Activated CD8-positive, alpha-beta memory T cell treated with anti-CD3 and anti-CD28 coated beads, Interleukin-2, amount 50 U/mL, for 1 hour (primary cell): ENCODE results near the gene ARID4A.
"Not testable (repeated sequence)": the region's sequence is repeated elsewhere in the genome, so short reads cannot be mapped to it uniquely, and the experiment has no call there.

Source experiments
- DNase-seq: peaks from one replicate; pipeline ENCODE4 v3.0.0-alpha.2; 2020; ENCODE audit errors: extremely low read depth

ARID4A gene

DNA sequence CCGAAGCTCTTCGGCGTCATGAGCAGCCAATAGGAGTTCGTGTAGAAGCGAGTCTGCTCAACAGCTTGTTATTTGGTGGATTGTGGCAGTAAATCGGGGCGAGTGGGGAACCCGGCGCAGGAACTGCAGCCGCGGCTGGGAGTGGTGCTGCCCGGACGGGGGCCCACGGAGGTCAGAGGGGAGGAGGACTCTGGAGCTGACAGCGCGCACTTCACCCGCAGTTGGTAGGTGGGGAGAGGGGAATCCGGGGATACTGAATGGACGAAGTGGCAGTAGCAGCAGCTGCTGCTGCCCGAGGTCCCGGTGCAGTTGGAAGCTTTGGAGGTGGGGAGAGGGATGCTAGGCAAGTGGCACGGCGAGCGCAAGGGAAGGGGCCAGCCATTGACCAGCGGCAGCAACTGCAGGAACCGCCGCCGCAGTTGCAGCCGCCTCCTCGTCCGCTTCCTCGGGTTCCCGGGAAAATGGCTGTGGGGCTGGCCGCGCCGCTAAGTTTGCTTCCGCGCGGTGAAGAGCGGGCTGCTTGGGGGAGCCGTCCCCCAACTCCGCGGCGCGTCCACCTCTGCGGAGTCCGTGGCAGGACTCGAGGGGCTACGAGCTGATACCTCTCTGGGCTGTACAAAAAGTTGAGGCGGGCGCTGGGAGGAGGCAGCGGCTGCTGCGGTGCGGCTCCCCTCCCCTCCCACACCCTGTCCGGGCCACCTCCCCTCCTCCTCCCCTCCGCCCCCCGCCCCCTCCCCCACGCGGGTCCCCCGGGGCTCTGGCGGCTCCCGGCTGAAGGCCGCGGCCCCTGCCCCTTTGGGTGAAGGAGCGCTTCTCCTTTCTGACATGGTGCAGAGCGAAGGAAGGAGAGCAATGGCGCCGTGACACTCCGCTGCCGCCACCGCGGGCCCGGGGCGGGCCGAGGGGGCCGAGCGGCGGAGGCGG lies at the start of gene ARID4A:
ARID4A (plus strand) TSS at position 79 of the 924 bp plus-strand sequence. CDS start 1,300 bp downstream, outside the sequence.
- no peak for DNase-seq

DNA sequence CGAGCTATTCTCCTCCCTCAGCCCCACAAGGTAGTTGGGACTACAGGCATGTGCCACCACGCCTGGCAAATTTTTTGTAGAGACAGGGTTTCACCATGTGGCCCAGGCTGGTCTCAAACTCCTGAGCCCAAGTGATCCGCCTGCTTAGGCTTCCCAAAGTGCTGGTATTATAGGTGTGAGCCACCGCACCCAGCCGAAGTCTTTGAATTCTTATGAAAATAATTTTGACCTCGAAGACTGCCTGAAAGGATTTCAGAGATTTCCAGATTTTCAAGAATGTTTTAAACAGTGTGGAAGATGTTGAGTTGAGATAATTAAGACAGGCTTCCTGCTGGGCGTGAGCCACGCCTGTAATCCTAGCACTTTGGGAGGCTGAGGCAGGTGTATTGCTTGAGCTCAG lies 48.7 kb upstream of the ARID4A start:
- DNase-seq, result no peak

DNA sequence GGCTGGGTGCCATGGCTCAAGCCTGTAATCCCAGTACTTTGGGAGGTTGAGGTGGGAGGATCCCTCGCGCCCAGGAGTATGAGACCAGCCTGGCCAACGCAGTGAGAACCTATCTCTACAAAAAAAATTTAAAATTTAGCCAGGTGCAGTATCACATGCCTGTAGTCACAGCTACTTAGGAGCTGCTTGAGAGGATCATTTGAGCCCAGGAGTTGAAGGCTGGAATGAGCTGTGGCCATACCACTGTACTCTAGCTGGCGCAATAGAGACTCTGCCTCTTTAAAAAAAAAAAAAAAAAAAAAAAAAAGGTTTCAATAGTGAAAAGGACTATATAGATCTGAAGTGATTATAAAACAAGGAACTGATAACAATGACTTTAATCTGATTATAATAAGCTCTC lies 40.2 kb upstream of the ARID4A start:
- no peak for DNase-seq

DNA sequence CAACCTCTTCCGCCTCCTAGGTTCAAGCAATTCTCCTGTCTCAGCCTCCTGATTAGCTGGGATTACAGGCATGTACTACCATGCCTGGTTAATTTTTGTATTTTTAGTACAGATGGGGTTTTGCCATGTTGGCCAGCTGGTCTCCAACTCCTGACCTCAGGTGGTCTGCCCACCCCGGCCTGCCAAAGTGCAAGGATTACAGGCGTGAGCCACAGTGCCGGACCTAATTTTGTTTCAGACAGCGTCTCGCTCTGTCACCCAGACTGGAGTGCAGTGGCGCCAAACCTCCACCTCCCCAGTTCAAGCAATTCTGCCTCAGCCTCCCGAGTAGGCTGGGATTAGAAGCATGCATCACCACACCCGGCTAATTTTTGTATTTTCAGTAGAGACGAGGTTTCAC lies 36.4 kb upstream of the ARID4A start:
- not testable (repeated sequence) for DNase-seq

GRCh38 chr14:58265401-58265800 lies 33.0 kb upstream of the ARID4A start:
- DNase-seq, result no peak

DNA sequence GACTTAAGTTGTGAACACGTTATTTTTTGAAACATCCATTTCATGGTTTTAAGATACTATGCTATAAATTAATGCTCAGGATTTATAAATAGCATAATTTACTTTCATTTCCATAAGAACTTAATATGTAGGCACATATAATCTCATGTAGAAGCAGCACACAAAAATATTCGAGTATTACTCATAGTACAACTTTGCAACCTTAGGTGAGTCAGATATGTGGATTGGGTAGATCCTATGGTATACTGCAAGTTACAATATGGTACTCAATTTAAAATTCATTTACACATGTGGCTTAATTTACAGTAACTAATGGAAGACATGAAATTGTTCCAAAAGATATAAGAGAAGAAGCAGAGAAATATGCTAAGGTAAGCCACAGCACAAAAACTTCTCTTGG lies 27.7 kb upstream of the ARID4A start:
- DNase-seq, result no peak

DNA sequence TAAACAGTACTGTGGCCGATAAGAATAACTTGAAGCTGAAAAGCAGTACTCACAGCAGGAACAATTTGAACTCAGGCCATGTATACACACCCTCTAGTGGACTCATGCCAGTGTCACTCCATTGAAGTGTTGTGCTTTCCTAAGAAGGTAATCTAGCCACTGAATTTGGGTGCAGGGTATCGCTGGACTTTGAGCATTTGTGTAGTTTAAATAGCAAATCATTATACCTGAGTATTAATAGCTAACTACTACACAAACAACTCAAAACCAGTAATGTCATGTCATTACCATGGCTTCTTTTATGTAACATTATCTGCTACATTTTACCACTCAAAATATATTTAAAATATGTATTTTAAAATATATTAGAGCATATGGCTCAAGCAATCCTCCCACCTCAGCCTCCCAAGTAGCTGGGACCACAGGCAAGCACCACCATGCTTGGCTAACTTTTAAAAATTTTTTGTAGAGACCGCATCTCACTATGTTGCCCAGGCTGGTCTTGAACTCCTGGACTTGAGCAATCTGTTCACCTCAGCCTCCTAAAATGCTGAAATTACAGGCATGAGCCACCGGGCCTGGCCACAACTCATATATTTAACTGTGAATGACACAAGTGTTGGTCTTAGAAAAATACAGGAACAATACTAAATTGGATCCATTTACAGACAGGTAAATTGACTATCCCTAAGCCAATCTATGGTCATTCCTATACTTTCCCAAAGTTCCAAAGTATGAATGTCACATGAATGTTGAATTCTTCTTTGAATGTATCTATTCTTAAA lies 25.6 kb upstream of the ARID4A start:
- no peak for DNase-seq

DNA sequence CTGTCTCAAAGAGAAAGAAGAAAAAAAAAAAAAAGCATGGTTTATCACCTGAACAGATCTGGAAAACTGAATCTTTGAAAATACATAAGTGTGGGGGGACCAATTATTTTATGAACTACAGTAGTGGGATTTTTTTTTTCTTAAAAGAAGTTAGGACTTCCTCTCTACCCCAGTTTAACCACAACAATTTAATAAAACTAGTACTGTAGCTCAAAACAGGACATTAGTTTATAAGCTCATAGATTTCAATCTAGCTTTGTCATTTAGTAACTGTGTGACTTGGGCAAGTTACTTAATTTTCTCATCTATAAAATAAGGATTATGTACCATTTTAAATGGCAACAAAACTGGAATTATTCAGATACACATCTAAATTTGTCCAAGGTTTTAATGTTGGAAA lies 23.5 kb upstream of the ARID4A start:
- DNase-seq, result no peak

- no peak for DNase-seq
These were observed 22.7 kb upstream of the ARID4A start for GRCh38 chr14:58275527-58276190.

GRCh38 chr14:58276208-58276607 lies 22.1 kb upstream of the ARID4A start:
- no peak for DNase-seq

GRCh38 chr14:58278177-58278576 lies 20.2 kb upstream of the ARID4A start:
- no peak for DNase-seq

GRCh38 chr14:58280954-58281787 lies 17.2 kb upstream of the ARID4A start:
- no peak for DNase-seq

DNA sequence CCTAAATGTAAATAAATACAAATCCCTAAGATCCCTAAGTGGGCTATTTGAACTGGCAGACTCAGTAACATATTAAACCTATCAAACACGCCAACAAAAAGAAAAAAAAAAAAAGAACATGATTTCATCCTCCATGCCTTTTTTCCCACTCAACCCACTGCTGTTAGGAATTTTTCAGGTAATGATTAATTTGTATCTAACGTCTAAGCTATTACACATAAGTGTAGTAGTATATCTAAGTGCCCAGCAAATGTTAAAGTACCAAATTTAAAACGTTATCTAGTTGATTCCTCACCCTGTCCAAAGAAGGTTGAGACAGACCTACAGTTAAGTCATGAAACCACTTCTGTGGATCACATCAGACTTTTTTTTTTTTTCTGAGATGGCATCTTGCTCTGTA lies 16.4 kb upstream of the ARID4A start:
- no peak for DNase-seq

GRCh38 chr14:58282925-58283593 lies 15.3 kb upstream of the ARID4A start:
- no peak for DNase-seq

- DNase-seq, result no peak
These were observed 14.6 kb upstream of the ARID4A start for GRCh38 chr14:58283730-58284129.

- no peak for DNase-seq
These were observed 13.2 kb upstream of the ARID4A start for GRCh38 chr14:58285132-58285531.

- DNase-seq, result no peak
These were observed 10.7 kb upstream of the ARID4A start for GRCh38 chr14:58287607-58288042.

GRCh38 chr14:58288106-58288792 lies 10.1 kb upstream of the ARID4A start:
- no peak for DNase-seq

DNA sequence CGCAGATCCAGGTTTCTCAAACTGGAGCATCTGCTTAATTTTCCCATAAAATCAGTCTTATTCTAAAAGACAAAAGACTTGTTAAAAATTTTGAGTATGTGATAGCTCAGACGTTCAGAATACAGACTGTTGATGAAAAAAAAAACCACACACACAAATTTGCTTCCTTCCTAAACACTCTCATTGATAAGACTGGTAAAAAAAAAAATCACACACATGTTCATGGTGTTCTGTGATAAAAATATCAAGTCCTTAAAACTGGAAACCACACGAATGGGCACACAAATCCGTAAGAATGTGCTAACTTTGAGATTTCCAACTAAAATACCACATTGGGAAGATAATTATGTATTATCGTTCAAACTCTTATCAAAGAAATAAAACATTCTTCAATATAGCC lies 6.7 kb upstream of the ARID4A start:
- DNase-seq, result no peak

GRCh38 chr14:58292187-58292586 lies 6.2 kb upstream of the ARID4A start:
- DNase-seq, result no peak
